Neural cell (in vitro differentiated cells): ENCODE data around the gene TRIM8. TPM values are rescaled to one million over a fixed set of nuclear protein-coding genes. Genes with fewer than 3 reads are reported as not detected.

Source experiments
- H2AFZ ChIP-seq: fragments of 200-600, 300-800 bp; sonication (generic), shearing (Covaris generic); 2 replicates; pipeline ENCODE4 v1.6.0; 2014; ENCODE audit warnings: low read depth, mild to moderate bottlenecking, antibody characterized with exemption, low read length, moderate library complexity
- H3F3A ChIP-seq: fragments of 200-600 bp; shearing (Covaris generic); 2 replicates; pipeline ENCODE4 v1.6.1; 2016; ENCODE audit warnings: mild to moderate bottlenecking, moderate library complexity, mixed read lengths, antibody characterized with exemption, low read length; ENCODE audit not compliant: insufficient read depth, poor library complexity, severe bottlenecking
- H3K27ac ChIP-seq: fragments of 200-600, 300-800 bp; sonication (generic), shearing (Covaris generic); 2 replicates; pipeline ENCODE4 v1.5.1; 2014; ENCODE audit warnings: mild to moderate bottlenecking, low read length, moderate library complexity
- H3K27me3 ChIP-seq: fragments of 300-800, 200-600 bp; sonication (generic), shearing (Covaris generic); 2 replicates; pipeline ENCODE4 v1.6.0; 2014; ENCODE audit warnings: mild to moderate bottlenecking, low read depth, low read length, moderate library complexity; ENCODE audit not compliant: insufficient read depth
- H3K36me3 ChIP-seq: fragments of 300-800, 200-600 bp; sonication (generic), shearing (Covaris generic); 2 replicates; pipeline ENCODE4 v1.5.1; 2014; ENCODE audit warnings: mild to moderate bottlenecking, antibody characterized with exemption, low read length, moderate library complexity; ENCODE audit not compliant: insufficient read depth
- H3K4me2 ChIP-seq: fragments of 300-800, 200-600 bp; sonication (generic), shearing (Covaris generic); 2 replicates; pipeline ENCODE4 v1.6.0; 2014; ENCODE audit warnings: mild to moderate bottlenecking, low read length
- H3K4me3 ChIP-seq: fragments of 300-800, 200-600 bp; sonication (generic), shearing (Covaris generic); 2 replicates; pipeline ENCODE4 v1.5.1; 2014; ENCODE audit warnings: mild to moderate bottlenecking, low read length, moderate library complexity
- H3K79me2 ChIP-seq: fragments of 200-600 bp; shearing (Covaris generic); replicated peaks from 2 replicates; pipeline ENCODE4 v1.6.0; 2014; ENCODE audit warnings: mild to moderate bottlenecking, low read length, moderate library complexity; ENCODE audit not compliant: insufficient read depth
- H3K9ac ChIP-seq: fragments of 300-800, 200-600 bp; sonication (generic), shearing (Covaris generic); 2 replicates; pipeline ENCODE4 v1.6.1; 2016; ENCODE audit warnings: mild to moderate bottlenecking, low read length, mixed read lengths
- H3K9me2 ChIP-seq: fragments of 200-600 bp; shearing (Covaris generic); 2 replicates; pipeline ENCODE4 v1.6.1; 2016; ENCODE audit warnings: mild to moderate bottlenecking, low read length, mixed read lengths; ENCODE audit not compliant: insufficient read depth
- H3K9me3 ChIP-seq: fragments of 200-600, 300-800 bp; sonication (generic), shearing (Covaris generic); 2 replicates; pipeline ENCODE4 v1.6.1; 2016; ENCODE audit warnings: mild to moderate bottlenecking, mixed run types, low read length, moderate library complexity, mixed read lengths
- H4K20me1 ChIP-seq: fragments of 200-600 bp; shearing (Covaris generic); 2 replicates; pipeline ENCODE4 v1.6.1; 2016; ENCODE audit warnings: mild to moderate bottlenecking, mixed run types; ENCODE audit not compliant: insufficient read depth
- CTCF ChIP-seq: fragments of 450-650 bp; IDR thresholded peaks from 2 replicates; pipeline ENCODE4 v1.5.1; 2014; ENCODE audit warnings: antibody characterized with exemption, mild to moderate bottlenecking, moderate library complexity; ENCODE audit not compliant: poor library complexity, severe bottlenecking
- EP300 ChIP-seq: fragments of 450-650 bp; conservative IDR thresholded peaks from 2 replicates; pipeline ENCODE4 v1.6.1; 2014; ENCODE audit warnings: antibody characterized with exemption, mild to moderate bottlenecking, moderate library complexity; ENCODE audit not compliant: poor library complexity, severe bottlenecking
- EZH2 ChIP-seq: fragments of 200-600, 300-800 bp; shearing (Covaris generic), sonication (generic); IDR thresholded peaks from 2 replicates; pipeline ENCODE4 v1.6.1; 2014; ENCODE audit warnings: antibody characterized with exemption, low read length, borderline replicate concordance, mild to moderate bottlenecking; ENCODE audit not compliant: insufficient read depth, poor library complexity, severe bottlenecking
- MXI1 ChIP-seq: fragments of 450-650 bp; conservative IDR thresholded peaks from 2 replicates; pipeline ENCODE4 v1.6.1; 2014; ENCODE audit warnings: antibody characterized with exemption, mild to moderate bottlenecking; ENCODE audit not compliant: poor library complexity, severe bottlenecking
- POLR2AphosphoS5 ChIP-seq: IDR thresholded peaks from 2 replicates; pipeline ENCODE4 v1.6.1; 2012
- RAD21 ChIP-seq: fragments of 450-650 bp; conservative IDR thresholded peaks from 2 replicates; pipeline ENCODE4 v1.6.1; 2014; ENCODE audit warnings: antibody characterized with exemption, mild to moderate bottlenecking, moderate library complexity
- SMC3 ChIP-seq: fragments of 450-650 bp; conservative IDR thresholded peaks from 2 replicates; pipeline ENCODE4 v1.6.1; 2014; ENCODE audit warnings: antibody characterized with exemption, mild to moderate bottlenecking, moderate library complexity; ENCODE audit not compliant: poor library complexity
- TAF1 ChIP-seq: IDR thresholded peaks from 2 replicates; pipeline ENCODE4 v1.6.1; 2012; ENCODE audit warnings: low read depth
- polyA plus RNA-seq: library from polyadenylated mRNA; depleted of rRNA; stranded (reverse); fragments of >200 nt; gene quantifications from 2 replicates; pipeline ENCODE4 v1.2.3, GENCODE V29; 2014
- TF ChIP-seq, protein P1 (sequence below): IDR thresholded peaks from 2 replicates; pipeline ENCODE4 v1.6.1; 2012; ENCODE audit warnings: borderline replicate concordance

Gene TRIM8
- polyA plus RNA-seq, 1 donor from 2014 or later = 47.5 TPM

- H3K4me2 ChIP-seq = no peak overlapping the region
- H3K9ac ChIP-seq = no peak overlapping the region
- H3K9me3 ChIP-seq = no peaks in the 10 kb centered on the region
- H3K4me3 ChIP-seq = no peak overlapping the region
- H3K27ac ChIP-seq = no peak overlapping the region
- TF ChIP-seq EP300 (no peak), POLR2AphosphoS5 (no peak), EZH2 (no peak), RAD21 (no peak), TAF1 (no peak), CTCF (no peak), SMC3 (no peak), MXI1 (no peak)
- TF ChIP-seq, protein P1, sequence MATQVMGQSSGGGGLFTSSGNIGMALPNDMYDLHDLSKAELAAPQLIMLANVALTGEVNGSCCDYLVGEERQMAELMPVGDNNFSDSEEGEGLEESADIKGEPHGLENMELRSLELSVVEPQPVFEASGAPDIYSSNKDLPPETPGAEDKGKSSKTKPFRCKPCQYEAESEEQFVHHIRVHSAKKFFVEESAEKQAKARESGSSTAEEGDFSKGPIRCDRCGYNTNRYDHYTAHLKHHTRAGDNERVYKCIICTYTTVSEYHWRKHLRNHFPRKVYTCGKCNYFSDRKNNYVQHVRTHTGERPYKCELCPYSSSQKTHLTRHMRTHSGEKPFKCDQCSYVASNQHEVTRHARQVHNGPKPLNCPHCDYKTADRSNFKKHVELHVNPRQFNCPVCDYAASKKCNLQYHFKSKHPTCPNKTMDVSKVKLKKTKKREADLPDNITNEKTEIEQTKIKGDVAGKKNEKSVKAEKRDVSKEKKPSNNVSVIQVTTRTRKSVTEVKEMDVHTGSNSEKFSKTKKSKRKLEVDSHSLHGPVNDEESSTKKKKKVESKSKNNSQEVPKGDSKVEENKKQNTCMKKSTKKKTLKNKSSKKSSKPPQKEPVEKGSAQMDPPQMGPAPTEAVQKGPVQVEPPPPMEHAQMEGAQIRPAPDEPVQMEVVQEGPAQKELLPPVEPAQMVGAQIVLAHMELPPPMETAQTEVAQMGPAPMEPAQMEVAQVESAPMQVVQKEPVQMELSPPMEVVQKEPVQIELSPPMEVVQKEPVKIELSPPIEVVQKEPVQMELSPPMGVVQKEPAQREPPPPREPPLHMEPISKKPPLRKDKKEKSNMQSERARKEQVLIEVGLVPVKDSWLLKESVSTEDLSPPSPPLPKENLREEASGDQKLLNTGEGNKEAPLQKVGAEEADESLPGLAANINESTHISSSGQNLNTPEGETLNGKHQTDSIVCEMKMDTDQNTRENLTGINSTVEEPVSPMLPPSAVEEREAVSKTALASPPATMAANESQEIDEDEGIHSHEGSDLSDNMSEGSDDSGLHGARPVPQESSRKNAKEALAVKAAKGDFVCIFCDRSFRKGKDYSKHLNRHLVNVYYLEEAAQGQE = no peak
- no peaks in the 10 kb centered on the region for H3K27me3 ChIP-seq
- H3K36me3 ChIP-seq = no peaks in the 10 kb centered on the region
- H3K79me2 ChIP-seq = no peaks in the 10 kb centered on the region
- H3K9me2 ChIP-seq = no peaks in the 10 kb centered on the region
- no peaks in the 10 kb centered on the region for H4K20me1 ChIP-seq
- no peak overlapping the region for H2AFZ ChIP-seq
- no peaks in the 10 kb centered on the region for H3F3A ChIP-seq
Observed at GRCh38 chr10:102595897-102596296, 48.4 kb upstream of the TRIM8 start.

- no peaks in the 10 kb centered on the region for H3K79me2 ChIP-seq
- H2AFZ ChIP-seq = no peak overlapping the region
- H3K9ac ChIP-seq = no peak overlapping the region
- TF ChIP-seq SMC3 (peak; percentile 60), RAD21 (peak; percentile 65), MXI1 (no peak), POLR2AphosphoS5 (no peak), CTCF (peak; percentile 69)
- TF ChIP-seq, protein P1 = no peak
- H3K27ac ChIP-seq = no peak overlapping the region
- H3K4me3 ChIP-seq = no peak overlapping the region
- H3K36me3 ChIP-seq = no peaks in the 10 kb centered on the region
- no peaks in the 10 kb centered on the region for H3K9me3 ChIP-seq
- no peaks in the 10 kb centered on the region for H3K27me3 ChIP-seq
- H3F3A ChIP-seq = no peaks in the 10 kb centered on the region
- no peaks in the 10 kb centered on the region for H3K9me2 ChIP-seq
- no peak overlapping the region for H3K4me2 ChIP-seq
- H4K20me1 ChIP-seq = no peaks in the 10 kb centered on the region
Observed at GRCh38 chr10:102596506-102596971, 47.7 kb upstream of the TRIM8 start.
